Lower leg skin (tissue), 3 donors: ENCODE results near the gene SORCS1.

Experiments
- CTCF ChIP-seq, 3 donors: fragments of 450-650 bp; IDR thresholded peaks; one replicate each; pipeline ENCODE4 v1.5.1; 2016; ENCODE audit warnings: antibody characterized with exemption in 3 of 3, mild to moderate bottlenecking in 3 of 3, moderate library complexity in 2 of 3
- POLR2A ChIP-seq, 2 donors: fragments of 450-650 bp; IDR thresholded peaks; one replicate each; pipeline ENCODE4 v1.6.1; 2016 to 2017; ENCODE audit warnings: antibody characterized with exemption in 2 of 2, mild to moderate bottlenecking in 1 of 2, moderate library complexity in 1 of 2

- TF ChIP-seq POLR2A (IDR thresholded peaks at IDR 0.05) (no peak), CTCF (IDR thresholded peaks at IDR 0.05) (no peak)
These were observed 131.7 kb downstream of the SORCS1 start for GRCh38 chr10:107032700-107033401.
